ENCODE results near the gene VAPA.
"Not testable (repeated sequence)": the region's sequence is repeated elsewhere in the genome, so short reads cannot be mapped to it uniquely, and the experiment has no call there.

Gene VAPA

DNA sequence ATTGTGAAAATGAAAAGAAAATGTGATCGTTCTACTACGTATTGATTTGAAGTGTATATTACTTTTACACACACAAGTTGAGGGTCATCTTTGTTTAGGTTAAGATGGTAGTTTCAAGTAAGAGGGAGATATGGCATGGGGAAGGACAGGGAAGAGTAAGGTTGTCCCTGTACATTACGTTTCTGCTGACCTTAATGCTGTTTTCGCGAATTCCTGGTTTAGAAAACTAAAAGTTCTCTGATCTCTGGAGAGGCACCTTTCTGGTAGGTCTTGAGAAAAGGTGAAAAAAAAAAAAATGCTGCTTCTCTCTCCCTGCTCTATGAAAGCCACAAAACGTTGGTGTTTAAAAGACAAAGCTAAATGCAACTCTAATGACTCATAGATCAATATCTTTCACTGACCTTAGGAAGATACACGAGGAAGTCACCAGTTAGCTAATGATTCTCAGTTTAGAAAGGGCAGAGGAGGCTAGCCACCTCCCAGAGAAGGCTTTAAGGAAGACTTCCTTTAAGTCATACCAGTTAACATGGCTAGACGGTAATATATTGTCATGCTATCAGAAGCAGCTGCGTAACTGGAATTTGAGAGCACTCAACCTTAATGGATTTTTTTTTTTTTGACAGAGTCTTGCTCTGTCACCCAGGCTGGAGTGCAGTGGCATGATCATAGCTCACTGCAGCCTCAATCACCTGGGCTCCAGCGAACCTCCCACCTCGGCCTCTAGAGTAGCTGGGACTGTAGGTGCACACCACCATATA lies 14.8 kb upstream of the VAPA start:
- TF ChIP-seq CTCF (IDR thresholded peaks at IDR 0.05; ENCODE audit: low read length, missing control alignments), result no peak

DNA sequence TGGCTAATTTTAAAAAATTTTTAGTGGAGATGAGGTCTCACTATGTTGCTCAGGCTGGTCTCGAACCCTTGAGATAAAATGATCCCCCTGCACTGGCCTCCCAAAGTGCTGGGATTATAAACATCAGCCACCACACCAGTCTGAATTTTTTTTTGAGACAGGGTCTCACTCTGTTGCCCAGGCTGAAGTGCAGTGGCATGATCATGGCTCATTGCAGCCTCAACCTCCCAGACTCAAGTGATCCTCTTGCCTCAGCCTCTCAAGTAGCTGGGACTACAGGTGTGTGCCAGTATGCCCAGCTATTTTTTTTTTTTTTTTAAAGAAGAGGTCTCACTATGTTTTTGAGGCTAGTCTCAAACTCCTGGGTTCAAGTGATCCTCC lies 14.3 kb upstream of the VAPA start:
- not testable (repeated sequence) for DNase-seq (ENCODE audit: low read depth); H3K4me3 ChIP-seq (replicated peaks; ENCODE audit: low read depth, low read length)

More for the DNA sequence above, 14.8 kb upstream of the VAPA start:
- no peak overlapping the region for H3K4me3 ChIP-seq (replicated peaks; ENCODE audit: low read depth, low read length)
- DNase-seq (ENCODE audit: low read depth), result peak; percentile 25

- TF ChIP-seq CTCF (IDR thresholded peaks at IDR 0.05; ENCODE audit: low read length, missing control alignments), result no peak
- no peak for DNase-seq (ENCODE audit: low read depth)
- no peak overlapping the region for H3K4me3 ChIP-seq (replicated peaks; ENCODE audit: low read depth, low read length)
Observed at GRCh38 chr18:9900699-9901098, 13.1 kb upstream of the VAPA start.

GRCh38 chr18:9901377-9901776 lies 12.4 kb upstream of the VAPA start:
- no peak overlapping the region for H3K4me3 ChIP-seq (replicated peaks; ENCODE audit: low read depth, low read length)
- peak; percentile 52 for DNase-seq (ENCODE audit: low read depth)
- no peak for TF ChIP-seq CTCF (IDR thresholded peaks at IDR 0.05; ENCODE audit: low read length, missing control alignments)

DNA sequence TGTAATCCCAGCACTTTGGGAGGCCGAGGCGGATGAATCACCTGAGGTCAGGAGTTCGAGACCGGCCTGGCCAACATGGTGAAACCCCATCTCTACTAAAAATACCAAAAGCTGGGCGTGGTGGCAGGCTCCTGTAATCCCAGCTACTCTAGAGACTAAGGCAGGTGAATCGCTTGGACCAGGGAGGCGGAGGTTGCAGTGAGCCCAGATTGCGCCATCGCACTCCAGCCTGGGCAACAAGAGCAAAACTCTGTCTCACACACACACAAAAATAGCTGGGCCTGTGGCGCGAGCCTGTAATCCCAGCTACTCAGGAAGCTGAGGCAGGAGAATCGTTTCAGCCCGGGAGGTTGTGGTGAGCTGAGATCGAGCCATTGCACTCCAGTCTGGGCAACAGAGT lies 11.6 kb upstream of the VAPA start:
- H3K4me3 ChIP-seq (replicated peaks; ENCODE audit: low read depth, low read length); DNase-seq (ENCODE audit: low read depth): not testable (repeated sequence)

GRCh38 chr18:9902832-9903231 lies 11.0 kb upstream of the VAPA start:
- peak; percentile 35 for DNase-seq (ENCODE audit: low read depth)
- TF ChIP-seq CTCF (IDR thresholded peaks at IDR 0.05; ENCODE audit: low read length, missing control alignments), result no peak

DNA sequence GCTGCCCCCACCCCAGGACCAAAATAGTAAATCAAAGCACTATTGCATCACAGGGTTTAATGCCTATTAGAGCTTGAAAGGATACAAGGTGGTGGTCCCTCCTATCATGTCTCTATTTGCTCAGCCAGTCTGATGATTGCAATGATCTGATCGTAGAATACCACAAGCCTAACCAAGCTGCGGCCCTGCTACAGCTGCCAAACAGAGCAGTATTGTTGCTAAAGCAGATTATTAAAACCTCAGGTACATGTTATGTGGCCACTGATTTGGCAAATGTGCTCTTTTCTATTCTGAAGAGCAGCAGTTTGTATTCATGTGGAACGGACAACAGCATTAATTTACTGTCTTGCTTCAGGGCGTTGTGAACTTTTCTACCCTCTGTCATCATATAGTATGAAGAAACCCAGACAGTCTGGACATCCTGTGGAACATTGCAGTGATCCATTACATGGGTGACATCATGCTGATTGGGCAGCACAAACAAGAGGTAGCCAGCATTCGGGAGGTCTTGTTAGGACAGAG lies 8.4 kb upstream of the VAPA start:
- DNase-seq (ENCODE audit: low read depth), result peak; percentile 75
- no peak overlapping the region for H3K4me3 ChIP-seq (replicated peaks; ENCODE audit: low read depth, low read length)
- no peak for TF ChIP-seq CTCF (IDR thresholded peaks at IDR 0.05; ENCODE audit: low read length, missing control alignments)

More at GRCh38 chr18:9902832-9903231, 11.0 kb upstream of the VAPA start:
- H3K4me3 ChIP-seq (replicated peaks; ENCODE audit: low read depth, low read length), result no peak overlapping the region

- no peak overlapping the region for H3K4me3 ChIP-seq (replicated peaks; ENCODE audit: low read depth, low read length)
- no peak for TF ChIP-seq CTCF (IDR thresholded peaks at IDR 0.05; ENCODE audit: low read length, missing control alignments)
- DNase-seq (ENCODE audit: low read depth), result no peak
Observed at GRCh38 chr18:9906481-9906880, 7.3 kb upstream of the VAPA start.
